Smooth muscle cell (in vitro differentiated cells): ENCODE data around the gene NTRK2. TPM values are rescaled to one million over a fixed set of nuclear protein-coding genes. Genes with fewer than 3 reads are reported as not detected.

Experiments used
- DNase-seq: peaks from one replicate; lab custom pipeline; 2025; ENCODE audit not compliant: unreplicated experiment; lab: John Stamatoyannopoulos, UW
- H2AFZ ChIP-seq: fragments of 200-600 bp; sonication (generic); 2 replicates; pipeline ENCODE4 v1.6.0; 2016; ENCODE audit warnings: antibody characterized with exemption, low read depth, mild to moderate bottlenecking
- H3F3A ChIP-seq: fragments of 200-600 bp; sonication (generic); 2 replicates; pipeline ENCODE4 v1.6.0; 2017; ENCODE audit warnings: antibody characterized with exemption, low read depth
- H3K27ac ChIP-seq: fragments of 200-600 bp; sonication (generic); 2 replicates; pipeline ENCODE4 v1.5.1; 2016; ENCODE audit warnings: low read depth, mild to moderate bottlenecking
- H3K27me3 ChIP-seq: fragments of 200-600 bp; sonication (generic); 2 replicates; pipeline ENCODE4 v1.6.1; 2016; ENCODE audit warnings: low read depth, mild to moderate bottlenecking
- H3K36me3 ChIP-seq: fragments of 200-600 bp; sonication (generic); 2 replicates; pipeline ENCODE4 v1.5.1; 2016; ENCODE audit warnings: low read depth
- H3K4me1 ChIP-seq: fragments of 200-600 bp; sonication (generic); 2 replicates; pipeline ENCODE4 v1.5.1; 2016; ENCODE audit warnings: low read depth
- H3K4me2 ChIP-seq: fragments of 200-600 bp; sonication (generic); 2 replicates; pipeline ENCODE4 v1.6.0; 2016; ENCODE audit warnings: mild to moderate bottlenecking
- H3K4me3 ChIP-seq: fragments of 200-600 bp; sonication (generic); 2 replicates; pipeline ENCODE4 v1.5.1; 2016; ENCODE audit warnings: mild to moderate bottlenecking
- H3K79me2 ChIP-seq: fragments of 200-600 bp; sonication (generic); 2 replicates; pipeline ENCODE4 v1.6.0; 2016; ENCODE audit warnings: low read depth, mild to moderate bottlenecking
- H3K9ac ChIP-seq: fragments of 200-600 bp; sonication (generic); 2 replicates; pipeline ENCODE4 v1.6.0; 2016; ENCODE audit warnings: low read depth
- H3K9me3 ChIP-seq: fragments of 200-600 bp; sonication (generic); replicated peaks from 2 replicates; pipeline ENCODE4 v1.5.1; 2016; ENCODE audit warnings: low read depth
- H4K20me1 ChIP-seq: fragments of 200-600 bp; sonication (generic); 2 replicates; pipeline ENCODE4 v1.6.0; 2016; ENCODE audit warnings: low read depth
- WGBS: methylation state at CpG from one replicate; pipeline ENCODE4 v1.1.7; 2016; ENCODE audit warnings: low lambda C conversion rate; 5-methylcytosine and 5-hydroxymethylcytosine counted together
- polyA plus RNA-seq: library from polyadenylated mRNA; unstranded; fragments of >200 nt; fragmentation: Nextera tagmentation; extraction: Ambion mirVana; gene quantifications from 2 replicates; pipeline ENCODE4 v1.2.1, GENCODE V29; 2016
- total RNA-seq: library from RNA; depleted of rRNA; stranded (reverse); fragments of >200 nt; gene quantifications from 2 replicates; pipeline ENCODE4 v1.2.3, GENCODE V29; 2014
- TF ChIP-seq, protein P1 (sequence below): fragments of 200-600 bp; sonication (generic); IDR thresholded peaks from 2 replicates; pipeline ENCODE4 v1.5.1; 2017; ENCODE audit warnings: borderline replicate concordance, mild to moderate bottlenecking, antibody characterized with exemption; ENCODE audit not compliant: insufficient read depth, poor library complexity, severe bottlenecking

The NTRK2 gene
- total and polyA plus RNA-seq, 2 experiments from 2014 or later: 1.7 to 3.9 TPM

DNA sequence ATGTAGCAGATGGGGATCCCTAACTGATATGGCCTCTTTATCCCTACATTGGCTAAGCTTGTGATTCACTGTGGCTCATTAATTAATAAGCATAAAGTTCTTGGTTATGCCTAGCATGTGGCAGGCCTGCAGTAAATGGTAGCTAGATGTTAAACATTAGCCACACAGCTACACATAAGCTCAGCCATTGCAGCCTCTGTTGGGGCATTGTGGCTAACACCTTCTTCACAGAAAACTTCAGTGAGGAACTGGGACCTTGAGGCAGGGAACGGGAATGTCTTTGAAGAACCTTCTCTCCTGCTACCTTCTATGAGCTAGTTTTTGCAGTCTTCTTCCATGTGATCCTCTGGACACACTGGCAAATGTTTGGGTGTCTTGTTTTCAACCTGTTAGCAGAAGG is 338.2 kb downstream of the NTRK2 start:
- no peaks in the 10 kb centered on the region for H3K9me3 ChIP-seq

GRCh38 chr9:85008215-85008614 is 338.7 kb downstream of the NTRK2 start:
- no peaks in the 10 kb centered on the region for H3K36me3 ChIP-seq
- no peaks in the 10 kb centered on the region for H3K79me2 ChIP-seq
- TF ChIP-seq, protein P1, sequence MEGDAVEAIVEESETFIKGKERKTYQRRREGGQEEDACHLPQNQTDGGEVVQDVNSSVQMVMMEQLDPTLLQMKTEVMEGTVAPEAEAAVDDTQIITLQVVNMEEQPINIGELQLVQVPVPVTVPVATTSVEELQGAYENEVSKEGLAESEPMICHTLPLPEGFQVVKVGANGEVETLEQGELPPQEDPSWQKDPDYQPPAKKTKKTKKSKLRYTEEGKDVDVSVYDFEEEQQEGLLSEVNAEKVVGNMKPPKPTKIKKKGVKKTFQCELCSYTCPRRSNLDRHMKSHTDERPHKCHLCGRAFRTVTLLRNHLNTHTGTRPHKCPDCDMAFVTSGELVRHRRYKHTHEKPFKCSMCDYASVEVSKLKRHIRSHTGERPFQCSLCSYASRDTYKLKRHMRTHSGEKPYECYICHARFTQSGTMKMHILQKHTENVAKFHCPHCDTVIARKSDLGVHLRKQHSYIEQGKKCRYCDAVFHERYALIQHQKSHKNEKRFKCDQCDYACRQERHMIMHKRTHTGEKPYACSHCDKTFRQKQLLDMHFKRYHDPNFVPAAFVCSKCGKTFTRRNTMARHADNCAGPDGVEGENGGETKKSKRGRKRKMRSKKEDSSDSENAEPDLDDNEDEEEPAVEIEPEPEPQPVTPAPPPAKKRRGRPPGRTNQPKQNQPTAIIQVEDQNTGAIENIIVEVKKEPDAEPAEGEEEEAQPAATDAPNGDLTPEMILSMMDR: no peak
- no peak for DNase-seq
- 98% methylated on average over 3 of the region's 3 CpGs for WGBS
- no peak overlapping the region for H3K9ac ChIP-seq
- H3K27me3 ChIP-seq: peaks cover 29% of the 10 kb centered on the region
- H3K4me2 ChIP-seq: no peak overlapping the region
- no peak overlapping the region for H2AFZ ChIP-seq
- H3K9me3 ChIP-seq: no peaks in the 10 kb centered on the region
- no peaks in the 10 kb centered on the region for H4K20me1 ChIP-seq
- H3K4me3 ChIP-seq: no peak overlapping the region
- H3K4me1 ChIP-seq: peaks cover 5% of the 10 kb centered on the region
- H3K27ac ChIP-seq: no peak overlapping the region
- no peaks in the 10 kb centered on the region for H3F3A ChIP-seq

More for the DNA sequence above, 338.2 kb downstream of the NTRK2 start:
- Histone ChIP-seq H2AFZ (no peak overlapping the region), H3K79me2 (no peaks in the 10 kb centered on the region), H3K36me3 (no peaks in the 10 kb centered on the region), H3K9ac (no peak overlapping the region), H3F3A (no peaks in the 10 kb centered on the region), H3K27me3 (peaks cover 34% of the 10 kb centered on the region), H3K4me3 (no peak overlapping the region), H3K4me1 (peaks cover 5% of the 10 kb centered on the region), H4K20me1 (no peaks in the 10 kb centered on the region), H3K27ac (no peak overlapping the region), H3K4me2 (no peak overlapping the region)
- DNase-seq: no peak
- WGBS: 92% methylated on average over 1 of the region's 1 CpG
- TF ChIP-seq, protein P1: no peak

GRCh38 chr9:85009251-85009650 is 339.7 kb downstream of the NTRK2 start:
- Histone ChIP-seq H3K27me3 (peaks cover 28% of the 10 kb centered on the region), H3K36me3 (no peaks in the 10 kb centered on the region), H3K9ac (no peak overlapping the region), H4K20me1 (no peaks in the 10 kb centered on the region), H3F3A (no peaks in the 10 kb centered on the region), H2AFZ (no peak overlapping the region), H3K79me2 (no peaks in the 10 kb centered on the region), H3K4me3 (no peak overlapping the region), H3K4me1 (peaks cover 5% of the 10 kb centered on the region), H3K9me3 (no peaks in the 10 kb centered on the region), H3K4me2 (no peak overlapping the region), H3K27ac (no peak overlapping the region)
- TF ChIP-seq, protein P1: no peak
- 100% methylated on average over 1 of the region's 1 CpG for WGBS
- no peak for DNase-seq

- H3K4me1 ChIP-seq: peaks cover 5% of the 10 kb centered on the region
- no peak overlapping the region for H2AFZ ChIP-seq
These were observed 344.2 kb downstream of the NTRK2 start for GRCh38 chr9:85013703-85014102.

More at GRCh38 chr9:85013703-85014102, 344.2 kb downstream of the NTRK2 start:
- no peaks in the 10 kb centered on the region for H3K36me3 ChIP-seq
- H4K20me1 ChIP-seq: no peaks in the 10 kb centered on the region
- H3F3A ChIP-seq: no peaks in the 10 kb centered on the region
- H3K27ac ChIP-seq: no peak overlapping the region
- 95% methylated on average over 1 of the region's 1 CpG for WGBS
- H3K9ac ChIP-seq: no peak overlapping the region
- no peaks in the 10 kb centered on the region for H3K79me2 ChIP-seq
- no peak overlapping the region for H3K4me3 ChIP-seq
- no peak overlapping the region for H3K4me2 ChIP-seq
- TF ChIP-seq, protein P1: no peak
- peaks cover 35% of the 10 kb centered on the region for H3K27me3 ChIP-seq
- no peaks in the 10 kb centered on the region for H3K9me3 ChIP-seq
- DNase-seq: no peak
